T-helper 2 cell treated with Interferon-gamma antibody and Interleukin-4, amounts not matched to agents 100 ng/mL and 5 ng/mL, for 36 hours (primary cell): ENCODE measurements around the gene CPSF4L. TPM values are rescaled to one million over a fixed set of nuclear protein-coding genes. Genes with fewer than 3 reads are reported as not detected.
"Not testable (repeated sequence)": the region's sequence is repeated elsewhere in the genome, so short reads cannot be mapped to it uniquely, and the experiment has no call there.

Experiments
- intact Hi-C: fragments of 100-400 bp; cut with micrococcal nuclease; formaldehyde crosslinking; loops from one replicate; pipeline ENCODE4 v1.15.1; 2023
- total RNA-seq: library from RNA; stranded (reverse); gene quantifications from 2 replicates; pipeline ENCODE4 v1.2.3, GENCODE V29; 2022

CPSF4L gene, protein sequence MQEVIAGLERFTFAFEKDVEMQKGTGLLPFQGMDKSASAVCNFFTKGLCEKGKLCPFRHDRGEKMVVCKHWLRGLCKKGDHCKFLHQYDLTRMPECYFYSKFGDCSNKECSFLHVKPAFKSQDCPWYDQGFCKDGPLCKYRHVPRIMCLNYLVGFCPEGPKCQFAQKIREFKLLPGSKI
- not detected in 2 replicates for total RNA-seq

DNA sequence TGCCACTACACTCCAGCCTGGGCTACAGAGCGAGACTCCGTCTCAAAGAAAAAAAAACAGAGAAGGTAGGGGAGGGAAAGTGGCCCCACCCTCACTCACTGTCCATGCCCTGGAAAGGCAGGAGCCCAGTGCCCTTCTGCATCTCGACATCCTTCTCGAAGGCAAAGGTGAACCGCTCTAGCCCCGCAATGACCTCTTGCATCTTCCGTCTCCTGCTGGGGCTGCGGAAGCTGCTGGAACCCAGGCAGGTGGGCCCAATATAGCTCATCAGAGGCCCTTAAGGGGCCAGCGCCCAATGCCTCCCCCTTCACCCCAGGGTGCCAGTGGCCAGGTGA lies at the start of gene CPSF4L:
Gene CPSF4L, minus strand, starts transcription at position 264 of the 335 bp plus-strand sequence. Its CDS starts 62 bp downstream, at position 202.
- intact Hi-C loops: no loop called here

DNA sequence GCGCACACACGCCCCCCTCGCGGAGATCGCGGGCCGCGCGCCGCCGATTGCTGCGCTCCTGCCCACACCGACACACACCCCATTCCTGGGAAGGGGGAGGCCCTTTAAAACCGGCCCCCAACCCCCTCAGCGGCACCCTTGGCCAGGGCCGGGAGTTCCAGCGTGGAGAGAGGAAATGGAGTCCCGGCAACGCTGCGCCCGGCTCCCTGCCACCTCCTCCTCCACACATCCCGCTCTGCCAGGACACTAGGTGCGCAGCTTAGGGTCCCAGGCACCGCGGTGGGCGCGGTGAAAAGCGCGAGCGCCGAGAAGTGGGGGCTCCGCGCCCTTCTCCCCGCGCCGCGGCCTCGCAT lies 49.7 kb upstream of the CPSF4L start:
- intact Hi-C loops: loop anchor here (1.0 to 10.0 kb wide), 6 partner anchors 57 to 893 kb away; partner anchors contain the start of genes RPL38 and SLC39A11

DNA sequence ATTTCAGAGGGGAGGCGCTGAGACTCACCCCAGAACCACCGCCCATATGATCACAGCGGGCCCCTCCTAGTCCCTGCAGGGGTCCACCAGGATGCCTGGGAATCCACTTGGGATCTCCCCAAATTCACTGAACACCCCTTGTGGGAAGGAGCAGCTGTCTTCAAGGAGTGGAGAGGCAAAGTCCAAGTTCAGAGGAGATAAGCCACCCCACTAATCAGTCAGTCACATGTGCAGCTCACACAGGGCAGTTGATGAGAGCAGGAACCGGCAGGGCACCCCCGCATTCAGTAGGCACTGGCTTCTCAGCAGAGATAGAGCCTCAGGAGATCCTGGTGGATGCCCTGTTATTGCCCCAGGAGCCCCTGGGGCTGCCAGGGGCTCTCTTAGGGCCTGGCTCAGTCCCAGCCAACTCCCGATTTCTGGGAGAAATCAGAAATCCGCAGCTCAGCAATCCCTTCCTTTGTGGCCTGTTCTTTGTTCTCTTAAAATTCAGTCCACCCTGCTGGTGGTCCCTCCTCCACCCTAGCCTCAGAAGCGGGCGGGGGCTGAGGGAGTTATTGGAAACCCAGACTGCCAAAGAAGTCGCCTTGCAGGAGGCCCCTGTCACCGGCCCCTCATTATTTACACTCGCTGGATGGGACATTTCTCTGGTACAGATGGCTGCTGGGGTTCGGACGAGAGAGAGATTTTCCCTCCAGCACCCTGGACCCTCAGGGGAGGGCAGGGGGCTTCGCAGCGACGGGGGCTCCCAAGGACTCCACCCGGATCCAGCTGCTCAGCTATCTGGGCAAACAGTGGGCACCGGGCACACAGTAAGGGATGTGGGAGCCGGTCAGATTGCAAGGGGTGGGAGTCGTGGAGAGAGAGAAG lies 48.3 kb upstream of the CPSF4L start:
- intact Hi-C loops: loop anchor here (2.0 to 10.0 kb wide), 5 partner anchors 55 to 895 kb away; partner anchors contain the start of genes RPL38 and SLC39A11

DNA sequence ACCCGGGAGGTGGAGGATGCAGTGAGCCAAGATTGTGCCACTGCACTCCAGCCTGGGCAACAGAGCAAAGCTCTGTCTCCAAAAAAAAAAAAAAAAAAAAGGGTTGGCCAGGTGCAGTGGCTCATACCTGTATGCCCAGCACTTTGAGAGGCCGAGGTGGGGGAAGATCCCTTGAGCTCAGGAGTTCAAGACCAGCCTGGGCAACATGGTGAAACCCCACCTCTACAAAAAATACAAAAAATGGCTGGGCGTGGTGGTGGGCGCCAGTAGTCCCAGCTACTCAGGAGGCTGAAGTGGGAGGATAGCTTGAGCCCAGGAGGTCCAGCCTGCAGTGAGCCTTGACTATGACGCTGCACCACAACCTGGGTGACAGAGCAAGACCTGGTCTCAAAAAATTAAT lies 47.3 kb upstream of the CPSF4L start:
- intact Hi-C loops: not testable (repeated sequence)

DNA sequence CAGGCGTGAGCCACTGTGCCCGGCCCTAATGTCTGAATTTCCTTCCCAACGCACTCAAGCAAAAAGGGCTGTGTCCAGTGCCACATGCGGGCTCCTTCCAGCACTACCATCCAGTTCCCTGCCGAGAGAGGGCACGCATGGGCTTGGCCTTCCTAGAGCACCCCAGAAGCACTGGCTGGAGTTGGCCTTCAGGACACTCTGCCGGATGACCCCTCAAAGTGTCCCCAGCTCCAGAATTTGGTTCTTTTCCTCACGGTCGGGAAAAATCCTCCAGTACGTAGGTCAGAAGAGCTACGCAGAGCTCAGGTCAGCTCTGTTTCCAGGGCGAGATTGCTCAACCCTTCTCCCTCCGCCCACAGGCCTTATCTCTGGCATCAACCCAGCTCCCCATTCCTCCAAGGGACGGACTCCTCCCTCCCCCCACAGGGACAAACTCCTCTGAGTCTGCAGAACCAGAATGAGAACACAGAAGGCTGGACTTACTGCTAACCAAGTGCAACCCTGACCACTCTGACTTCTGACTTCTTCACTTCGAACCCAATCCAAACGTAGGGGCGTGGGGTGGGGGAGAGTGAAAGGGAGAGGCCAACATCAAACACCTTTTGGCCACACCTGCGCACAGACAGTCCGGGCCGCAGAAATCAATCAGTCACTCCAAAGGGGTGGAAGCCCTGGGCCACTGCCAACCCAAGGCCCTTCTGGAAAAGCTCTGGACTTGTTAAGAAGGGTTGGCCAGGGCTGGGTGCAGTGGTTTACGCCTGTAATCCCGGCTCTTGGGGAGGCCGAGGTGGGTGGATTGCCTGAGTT lies 46.5 kb upstream of the CPSF4L start:
- intact Hi-C loops: no loop called here

DNA sequence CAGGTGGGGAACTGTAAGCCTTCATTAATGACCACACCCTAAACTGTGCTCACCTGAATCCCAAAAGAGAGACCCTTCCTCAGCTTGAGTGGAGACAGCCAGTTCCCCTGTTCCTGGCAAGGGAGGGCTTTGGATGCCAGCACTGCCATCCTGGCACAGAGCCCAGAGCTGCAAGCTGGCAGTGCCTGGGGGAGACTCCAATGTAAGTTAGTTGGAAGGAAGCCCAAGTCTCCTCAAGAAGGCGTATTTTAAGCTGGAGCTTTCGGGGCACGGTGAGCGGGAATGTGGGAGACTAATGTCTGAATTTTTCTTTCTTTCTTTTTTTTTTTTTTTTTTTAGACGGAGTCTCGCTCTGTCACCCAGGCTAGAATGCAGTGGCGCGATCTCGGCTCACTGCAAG lies 45.5 kb upstream of the CPSF4L start:
- intact Hi-C loops: no loop called here

DNA sequence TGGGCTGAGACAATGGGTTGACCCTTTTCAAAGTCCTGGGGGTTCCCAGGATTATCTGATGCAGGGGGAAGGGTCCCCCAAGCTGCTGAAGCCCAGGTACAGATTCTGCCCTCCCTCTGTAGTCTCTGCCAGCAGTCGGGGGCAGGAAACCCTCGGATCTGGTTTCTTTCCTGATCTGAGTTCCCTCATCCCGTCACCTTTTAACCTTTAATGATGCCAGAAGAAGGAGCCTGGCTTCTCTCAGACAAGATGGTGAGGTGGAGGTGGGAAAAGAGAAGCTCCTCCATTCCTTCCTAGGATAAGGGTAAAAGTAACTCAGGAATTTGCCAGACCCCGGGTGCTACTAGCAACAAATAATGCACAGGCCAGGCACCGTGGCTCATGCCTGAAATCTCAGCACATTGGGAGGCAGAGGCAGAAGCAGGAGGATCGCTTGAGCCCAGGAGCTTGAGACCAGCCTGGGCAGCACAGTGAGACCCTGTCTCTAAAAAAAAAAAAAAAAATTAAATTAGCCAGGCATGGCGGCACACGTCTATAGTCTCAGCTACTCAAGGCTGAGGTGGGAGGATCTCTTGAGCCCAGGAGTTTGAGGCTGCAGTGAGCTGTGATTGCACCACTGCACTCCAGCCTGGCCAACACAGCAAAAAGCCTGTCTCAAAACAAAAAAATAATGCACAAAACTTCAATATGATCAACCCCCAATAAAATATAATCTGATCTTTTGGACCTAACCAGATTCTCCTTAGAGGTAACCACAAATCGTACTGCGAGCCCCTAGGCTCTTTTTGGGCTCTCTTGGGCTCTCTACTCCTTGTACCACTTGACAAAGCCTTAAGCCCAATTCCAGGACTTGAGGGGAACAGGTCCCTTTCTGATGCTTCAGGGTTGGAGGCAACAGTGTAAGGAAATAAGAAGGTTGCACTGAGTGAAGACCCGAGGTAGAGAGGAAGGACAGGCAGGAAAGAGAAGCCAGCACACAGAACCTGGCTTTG lies 44.5 kb upstream of the CPSF4L start:
- intact Hi-C loops: no loop called here

DNA sequence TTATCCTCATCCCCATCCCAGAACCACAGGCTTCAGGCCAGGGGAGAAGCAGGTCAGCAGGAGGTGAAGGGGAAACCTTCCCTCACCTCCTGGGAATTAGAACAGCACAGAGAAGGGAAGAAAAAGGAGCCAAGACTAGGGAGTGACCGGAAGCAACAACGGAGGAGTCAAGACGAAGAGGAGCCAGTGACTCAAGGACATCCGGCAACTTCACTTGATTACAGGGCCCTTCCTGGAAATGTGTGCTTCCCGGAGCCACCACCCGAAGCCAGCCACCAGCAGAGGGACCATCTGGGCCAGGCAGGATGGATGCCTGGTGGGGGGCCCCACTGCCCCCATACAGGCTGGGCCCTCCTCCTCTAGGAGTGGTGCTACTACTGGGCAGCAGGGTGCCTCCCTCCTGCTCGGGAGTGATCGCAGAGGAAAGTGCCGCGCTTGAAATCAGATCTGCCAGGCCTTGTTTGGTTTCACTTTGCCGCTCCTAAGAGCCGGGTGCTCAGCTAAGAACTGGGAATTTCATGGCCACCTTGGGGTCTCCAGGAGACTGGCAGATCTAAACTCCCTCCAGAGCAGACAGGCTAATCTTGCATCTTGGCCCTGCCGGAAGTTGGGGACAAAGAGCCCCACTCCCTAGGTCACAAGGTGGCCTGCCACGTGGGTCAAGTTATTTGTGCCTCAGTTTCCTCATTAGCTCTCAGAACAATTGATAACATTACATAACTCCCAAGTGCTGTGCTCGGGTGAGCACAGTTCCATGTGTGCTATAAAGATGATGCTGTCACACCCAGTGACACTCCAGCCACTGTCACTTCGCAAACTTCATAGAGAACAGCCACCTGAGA lies 43.5 kb upstream of the CPSF4L start:
- intact Hi-C loops: no loop called here

DNA sequence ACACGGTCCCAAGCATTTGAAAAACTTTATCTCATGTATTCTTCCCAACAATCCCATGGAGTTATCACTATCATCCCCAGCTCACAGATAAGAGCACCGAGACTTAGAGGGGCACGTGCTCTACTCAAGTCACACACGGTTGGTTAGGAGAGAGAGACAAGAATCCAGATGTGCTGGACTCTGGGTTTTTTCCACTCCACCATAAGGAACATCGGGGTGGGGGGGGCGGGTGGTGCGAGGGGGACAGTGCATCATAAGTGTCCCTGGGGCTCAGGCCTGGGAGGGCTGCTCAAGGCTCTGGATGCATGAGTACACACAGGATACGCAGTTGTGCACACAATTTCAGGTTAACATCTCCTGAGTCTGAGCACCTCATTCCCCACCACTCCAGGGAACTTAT lies 42.8 kb upstream of the CPSF4L start:
- intact Hi-C loops: no loop called here

DNA sequence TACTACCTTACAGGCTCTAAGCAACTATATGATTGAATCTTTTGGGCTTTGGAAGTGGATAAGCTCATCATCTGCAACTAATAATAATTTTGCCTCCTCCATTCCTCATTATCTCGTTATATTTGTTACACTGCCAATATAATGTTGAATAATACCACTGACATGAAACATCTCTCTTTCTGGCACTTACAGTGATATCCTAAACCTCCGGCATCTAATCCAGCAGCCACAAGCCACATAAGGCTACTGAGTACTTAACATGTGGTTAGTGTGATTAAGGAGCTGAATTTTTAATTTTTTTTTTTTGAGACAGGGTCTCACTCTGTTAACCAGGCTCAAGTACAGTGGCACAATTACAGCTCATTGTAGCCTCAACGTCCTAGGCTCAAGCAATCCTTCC lies 40.5 kb upstream of the CPSF4L start:
- intact Hi-C loops: no loop called here

DNA sequence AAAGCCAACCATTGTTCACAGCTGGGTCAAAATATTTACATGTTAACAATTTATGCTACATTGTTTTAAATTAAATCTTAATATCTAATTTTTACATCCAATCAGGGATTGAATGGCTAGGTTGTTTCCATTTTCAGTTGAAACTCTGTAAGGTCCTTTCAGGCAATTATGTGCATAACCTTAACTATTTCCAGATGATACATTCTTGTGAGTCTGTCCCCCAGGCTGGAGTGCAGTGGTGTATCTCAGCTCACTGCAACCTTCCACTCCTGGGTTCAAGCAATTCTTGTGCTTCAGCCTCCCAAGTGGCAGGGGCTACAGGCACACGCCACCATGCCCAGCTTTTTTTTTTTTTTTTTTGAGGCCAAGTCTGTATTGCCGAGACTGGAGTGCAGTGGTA lies 39.7 kb upstream of the CPSF4L start:
- intact Hi-C loops: no loop called here

DNA sequence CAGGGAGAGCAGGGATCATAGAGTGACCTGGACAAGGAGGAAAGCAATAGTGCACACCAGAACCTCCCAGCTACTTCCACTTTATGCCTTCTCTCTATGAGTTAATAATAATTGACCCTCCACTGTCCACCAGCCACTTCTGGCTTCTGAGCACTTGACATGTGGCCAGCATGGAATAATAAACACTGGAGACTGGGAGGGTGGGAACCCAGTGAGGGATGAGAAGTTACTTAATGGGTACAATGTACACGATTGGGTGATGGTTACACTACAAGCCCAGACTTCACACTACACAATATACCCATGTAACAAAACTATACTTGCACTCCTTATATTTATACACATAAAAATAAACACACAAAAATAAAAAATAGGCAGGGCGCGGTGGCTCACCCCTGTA lies 38.7 kb upstream of the CPSF4L start:
- intact Hi-C loops: no loop called here

DNA sequence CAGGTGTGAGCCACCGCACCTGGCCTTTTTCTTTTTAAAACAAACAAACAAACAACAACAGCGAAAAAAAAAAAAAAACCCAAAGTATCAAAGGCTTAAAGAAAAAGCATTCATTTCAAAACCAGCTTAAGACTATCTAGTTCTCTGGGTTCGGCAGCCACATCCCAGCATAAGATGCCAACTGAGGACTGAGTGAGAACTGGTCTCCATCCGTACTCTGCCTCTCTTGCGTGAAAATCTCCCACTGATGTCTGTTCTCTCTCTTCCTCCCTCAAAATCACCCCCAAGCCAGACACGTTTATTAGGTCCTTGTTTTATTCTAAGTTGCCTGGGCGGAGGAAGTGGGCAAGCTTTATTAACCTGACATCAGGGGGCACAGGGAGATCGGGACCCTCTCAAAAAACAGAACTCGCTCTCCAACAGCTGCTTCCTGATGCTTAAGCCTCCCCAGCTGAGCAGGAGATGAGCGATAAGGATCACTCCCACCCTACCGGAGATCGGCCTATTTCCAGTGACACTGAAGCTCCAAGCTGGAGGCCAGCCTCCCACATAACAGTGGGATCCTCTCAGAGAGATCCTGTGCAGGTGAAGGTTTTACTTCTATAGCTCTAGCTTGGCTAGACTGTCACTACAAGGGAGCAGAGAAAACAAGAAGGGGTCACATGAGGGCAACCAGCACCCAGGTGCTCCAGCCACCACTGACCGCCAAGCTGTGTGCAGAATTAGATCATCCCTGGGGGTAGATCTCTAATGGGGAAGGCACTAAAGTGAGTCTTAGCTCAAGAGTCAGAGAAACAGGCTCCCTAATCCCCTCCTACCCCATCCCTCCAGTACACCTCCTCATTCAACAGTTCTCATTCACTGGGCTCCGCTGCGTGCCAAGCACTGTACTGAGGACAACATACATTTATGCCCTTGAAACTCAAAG lies 36.5 kb upstream of the CPSF4L start:
- intact Hi-C loops: no loop called here

DNA sequence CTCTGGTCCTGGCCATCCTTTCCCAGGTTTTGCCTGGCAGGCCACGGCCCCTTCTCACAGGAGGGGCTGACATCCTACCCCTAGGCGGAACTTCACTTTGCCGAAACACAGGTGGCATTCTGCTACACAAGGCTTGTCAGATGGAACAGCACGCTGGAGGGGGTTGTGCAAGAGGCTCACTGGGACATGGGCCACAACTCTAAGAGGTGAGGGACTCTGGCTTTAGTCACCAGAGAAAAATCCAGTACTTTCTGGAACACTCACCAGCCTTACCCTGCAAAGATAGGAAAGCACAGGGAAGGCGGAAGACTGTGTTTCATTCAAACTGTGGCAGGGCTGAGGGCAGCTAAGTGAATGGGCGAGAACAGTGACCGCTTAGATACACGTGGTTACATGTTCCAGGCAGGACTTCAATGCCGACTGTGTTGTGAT lies 31.8 kb upstream of the CPSF4L start:
- intact Hi-C loops: no loop called here

DNA sequence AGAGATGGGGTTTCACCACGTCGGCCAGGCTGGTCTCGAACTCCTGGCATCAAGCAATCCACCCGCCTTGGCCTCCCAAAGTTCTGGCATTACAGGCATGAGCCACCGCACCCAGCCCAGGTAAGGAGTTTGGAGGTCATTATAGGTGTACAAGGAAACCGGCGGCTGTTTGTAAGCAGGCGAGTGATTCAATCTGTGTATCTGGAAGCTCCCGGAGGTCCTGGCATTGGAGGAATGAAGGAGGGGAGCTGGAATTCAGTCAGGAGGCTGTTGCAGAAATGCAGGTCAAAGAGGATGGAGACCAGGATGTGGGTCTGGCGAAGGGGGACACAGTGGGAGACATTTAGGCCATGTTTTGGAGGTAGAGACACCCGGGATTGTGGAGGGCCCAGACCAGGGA lies 31.4 kb upstream of the CPSF4L start:
- intact Hi-C loops: no loop called here

DNA sequence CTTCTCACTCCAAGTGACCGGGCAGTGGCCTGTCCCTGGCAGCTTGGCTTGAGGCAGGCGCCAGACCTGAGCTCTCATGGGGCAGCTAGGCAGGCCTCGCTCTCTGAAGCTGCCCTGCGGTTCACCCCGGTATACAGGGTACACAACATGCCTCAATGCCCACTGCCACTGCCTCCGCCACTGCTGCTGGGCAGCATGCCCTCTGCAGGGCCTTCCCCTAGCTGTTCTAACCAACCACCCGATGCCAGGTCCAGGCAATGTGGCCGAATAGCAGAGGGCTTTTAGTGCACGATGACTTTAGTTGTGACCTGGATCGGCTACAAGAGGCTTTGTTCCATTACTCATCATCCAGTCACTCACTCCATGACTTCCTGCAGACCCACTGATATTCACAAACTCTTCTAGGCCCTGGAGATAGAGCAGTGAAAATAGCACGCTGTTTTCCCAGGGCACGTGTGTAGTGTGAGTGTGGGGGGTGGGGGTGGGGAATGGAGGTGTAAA lies 30.4 kb upstream of the CPSF4L start:
- intact Hi-C loops: no loop called here

DNA sequence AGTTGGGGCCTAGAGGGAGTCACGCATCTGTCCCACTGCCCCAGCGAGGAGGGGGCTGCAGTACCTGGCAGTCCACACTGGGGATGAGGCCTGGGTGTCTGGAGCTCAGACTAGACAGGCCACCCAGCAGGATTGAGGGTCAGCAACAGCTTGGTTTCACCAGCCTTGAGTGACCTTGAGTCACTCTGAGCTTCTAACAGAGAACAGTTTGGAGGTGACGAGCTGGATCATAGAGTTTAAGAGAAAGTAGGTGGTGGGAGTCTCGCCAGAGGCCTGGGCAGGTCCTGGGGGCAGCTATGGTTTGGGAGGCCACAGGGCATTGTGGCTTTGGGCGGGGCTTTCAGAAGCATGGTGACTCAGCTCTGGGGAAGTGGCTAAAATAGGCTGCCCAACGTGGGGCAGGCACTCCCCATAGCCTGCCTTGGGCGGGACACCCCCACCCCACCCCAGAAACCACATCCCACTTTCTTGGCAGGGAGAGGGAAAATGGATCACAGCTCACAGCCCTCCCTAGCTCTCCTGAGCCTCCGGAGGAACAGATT lies 29.7 kb upstream of the CPSF4L start:
- intact Hi-C loops: no loop called here
